ENCODE data around the gene SH3BP2.

The SH3BP2 gene

GRCh38 chr4:2882341-2882740 is 89.5 kb downstream of the SH3BP2 start:
- no peak for DNase-seq

GRCh38 chr4:2886161-2886560 is 93.3 kb downstream of the SH3BP2 start:
- DNase-seq: no peak

GRCh38 chr4:2886622-2887021 is 93.7 kb downstream of the SH3BP2 start:
- no peak for DNase-seq

- no peak for DNase-seq
Measured at GRCh38 chr4:2887343-2887742, 94.5 kb downstream of the SH3BP2 start.

- no peak for DNase-seq
Measured at GRCh38 chr4:2888886-2889285, 96.0 kb downstream of the SH3BP2 start.

Measured in stimulated activated CD4-positive, alpha-beta T cell treated with anti-CD3 and anti-CD28 coated beads, Interleukin-4, amount 100 ng/mL, for 4 hours (primary cell).